ENCODE measurements around the gene EPHB4. TPM values are rescaled to one million over a fixed set of nuclear protein-coding genes. Genes with fewer than 3 reads are reported as not detected.

EPHB4 gene
- total RNA-seq, 1 experiment from 2014 or later, result 192 TPM

GRCh38 chr7:100873599-100874299 is 46.4 kb upstream of the EPHB4 start:
- intact Hi-C loops (cut with micrococcal nuclease; ENCODE audit: unreplicated experiment), result no loop called here

GRCh38 chr7:100867776-100868485 is 40.6 kb upstream of the EPHB4 start:
- no peak for TF ChIP-seq TCF7L2 (IDR thresholded peaks at IDR 0.05; ENCODE audit: low read depth, low read length)
- no peak for TF ChIP-seq SIN3A (IDR thresholded peaks at IDR 0.05; ENCODE audit: borderline replicate concordance, insufficient read depth, low read depth, low read length)
- TF ChIP-seq POLR2AphosphoS5 (IDR thresholded peaks at IDR 0.05; ENCODE audit: low read depth, low read length), result no peak
- TF ChIP-seq REST (IDR thresholded peaks at IDR 0.05; ENCODE audit: insufficient read depth in 1 of 2, low read depth in 2 of 2, low read length in 1 of 2), result no peak
- no peak for TF ChIP-seq CTCF (IDR thresholded peaks at IDR 0.05)
- POLR2A ChIA-PET, result no interaction called here
- Histone ChIP-seq H3K9me3 (ENCODE audit: control insufficient read depth, insufficient read depth, low read depth, low read length) (no peaks in the 10 kb centered on the region), H3K36me3 (ENCODE audit: control insufficient read depth, insufficient read depth, low read length) (peaks cover 2% of the 10 kb centered on the region; the same call in 1 of the 2 replicates), H3K4me1 (ENCODE audit: control insufficient read depth, insufficient read depth, low read length) (peaks cover 10% of the 10 kb centered on the region), H3K4me3 (ENCODE audit: low read depth in 2 of 2, low read length in 2 of 2) (no peak overlapping the region), H3K27ac (ENCODE audit: low read length) (no peak overlapping the region), H3K27me3 (ENCODE audit: control insufficient read depth, insufficient read depth, low read length) (no peaks in the 10 kb centered on the region)
- intact Hi-C loops (cut with micrococcal nuclease; ENCODE audit: unreplicated experiment), result no loop called here
- DNase-seq (ENCODE audit: low read depth, low spot score) (no peak), ATAC-seq (no peak)
- CTCF ChIA-PET, result no interaction called here
- in situ Hi-C loops (cut with HindIII; ENCODE audit: low pct_unique_long_range_greater_than_20kb, low sequenced_read_pairs), result no loop called here
- no TSS peak for BruUV-seq (replicated peaks)

More at GRCh38 chr7:100873599-100874299, 46.4 kb upstream of the EPHB4 start:
- Histone ChIP-seq H3K9me3 (ENCODE audit: control insufficient read depth, insufficient read depth, low read depth, low read length) (no peaks in the 10 kb centered on the region), H3K27me3 (ENCODE audit: control insufficient read depth, insufficient read depth, low read length) (no peaks in the 10 kb centered on the region), H3K27ac (ENCODE audit: low read length) (peak overlapping the region; percentile 98), H3K4me1 (ENCODE audit: control insufficient read depth, insufficient read depth, low read length) (peaks cover 8% of the 10 kb centered on the region), H3K36me3 (ENCODE audit: control insufficient read depth, insufficient read depth, low read length) (no peaks in the 10 kb centered on the region; the same call in none of the 2 replicates), H3K4me3 (ENCODE audit: low read depth in 2 of 2, low read length in 2 of 2) (peak overlapping the region; percentile 86 to 98)
- in situ Hi-C loops (cut with HindIII; ENCODE audit: low pct_unique_long_range_greater_than_20kb, low sequenced_read_pairs), result no loop called here
- no TSS peak for BruUV-seq (replicated peaks)
- ChIA-PET POLR2A (no interaction called here), CTCF (no interaction called here)
- DNase-seq (ENCODE audit: low read depth, low spot score), result no peak
- no peak for ATAC-seq
- no peak for TF ChIP-seq SIN3A (IDR thresholded peaks at IDR 0.05; ENCODE audit: borderline replicate concordance, insufficient read depth, low read depth, low read length)
- no peak for TF ChIP-seq REST (IDR thresholded peaks at IDR 0.05; ENCODE audit: insufficient read depth in 1 of 2, low read depth in 2 of 2, low read length in 1 of 2)

Data from Panc1 (cell line).